ENCODE results near the gene TPM4. TPM values are rescaled to one million over a fixed set of nuclear protein-coding genes. Genes with fewer than 3 reads are reported as not detected.

TPM4 gene
- total RNA-seq, 6 experiments from 2014 or later: 973 to 1,332 (median 1,247) TPM

GRCh38 chr19:16143399-16144215, 67.3 kb downstream of the TPM4 start, which contains the start of gene HSH2D:
Gene HSH2D, plus strand, starts transcription at chr19:16143685. Its CDS starts 5,066 bp downstream, at chr19:16148751.
- Mint-ChIP-seq H3K4me1 (ENCODE audit: low read depth) (no peaks in the 10 kb centered on the region), H3K27me3 (ENCODE audit: insufficient read depth) (peaks cover 12% of the 10 kb centered on the region), H3K27ac (no peak within 1 kb of the TSS), H3K4me3 (no peak within 1 kb of the TSS), H3K9me3 (no peaks in the 10 kb centered on the region), H3K36me3 (ENCODE audit: low read depth) (no peaks in the 10 kb centered on the region)
- TF ChIP-seq CTCF (IDR thresholded peaks at IDR 0.05): no peak
- DNase-seq: no peak

- no peak for TF ChIP-seq CTCF (IDR thresholded peaks at IDR 0.05)
- Mint-ChIP-seq H3K4me1 (ENCODE audit: low read depth) (peaks cover 4% of the 10 kb centered on the region; the same call in 1 of the 2 replicates), H3K36me3 (ENCODE audit: low read depth) (no peaks in the 10 kb centered on the region), H3K27me3 (ENCODE audit: insufficient read depth) (peaks cover 12% of the 10 kb centered on the region), H3K9me3 (no peaks in the 10 kb centered on the region), H3K4me3 (no peak overlapping the region), H3K27ac (no peak overlapping the region)
- DNase-seq: no peak
These were observed 67.9 kb downstream of the TPM4 start for GRCh38 chr19:16144216-16144581.

- Mint-ChIP-seq H3K9me3 (no peaks in the 10 kb centered on the region), H3K27ac (no peak overlapping the region), H3K4me1 (ENCODE audit: low read depth) (peaks cover 6% of the 10 kb centered on the region; the same call in 1 of the 2 replicates), H3K27me3 (ENCODE audit: insufficient read depth) (peaks cover 12% of the 10 kb centered on the region), H3K4me3 (no peak overlapping the region), H3K36me3 (ENCODE audit: low read depth) (no peaks in the 10 kb centered on the region)
- DNase-seq: no peak
- TF ChIP-seq CTCF (IDR thresholded peaks at IDR 0.05): no peak
These were observed 69.8 kb downstream of the TPM4 start for GRCh38 chr19:16146112-16146511.

- no peak for TF ChIP-seq CTCF (IDR thresholded peaks at IDR 0.05)
- no peaks in the 10 kb centered on the region for H3K36me3 Mint-ChIP-seq (ENCODE audit: low read depth)
- no peak for DNase-seq
- H3K4me1 Mint-ChIP-seq (ENCODE audit: low read depth): peaks cover 6% of the 10 kb centered on the region; the same call in 1 of the 2 replicates
- H3K27ac Mint-ChIP-seq: no peak overlapping the region
- H3K4me3 Mint-ChIP-seq: no peak overlapping the region
- peaks cover 16% of the 10 kb centered on the region for H3K27me3 Mint-ChIP-seq (ENCODE audit: insufficient read depth)
- H3K9me3 Mint-ChIP-seq: no peaks in the 10 kb centered on the region
These were observed 72.3 kb downstream of the TPM4 start for GRCh38 chr19:16148443-16149229.

Other genes starting within 250 kb of the TPM4 start
- not detected for gene CYP4F2, start 178.4 kb upstream of the TPM4 start, total RNA-seq (2021; fragmentation: NEBNext Ultra II Directional; extraction: Animal tissue kit (Norgen Biotek cat#: 25700))
- gene CYP4F11, start 142.0 kb upstream of the TPM4 start, total RNA-seq (2021; fragmentation: NEBNext Ultra II Directional; extraction: Animal tissue kit (Norgen Biotek cat#: 25700)): not detected
- gene OR10H4, start 127.5 kb upstream of the TPM4 start, total RNA-seq (2021; fragmentation: NEBNext Ultra II Directional; extraction: Animal tissue kit (Norgen Biotek cat#: 25700)): not detected
- gene RAB8A, start 35.4 kb downstream of the TPM4 start, total RNA-seq (2021; fragmentation: NEBNext Ultra II Directional; extraction: Animal tissue kit (Norgen Biotek cat#: 25700)): 100 to 1,000 TPM in 3 of 6 experiments, 10 to 100 TPM in 3; 93.5 to 103 (median 100) TPM
- not detected for gene HSH2D, start 67.2 kb downstream of the TPM4 start, total RNA-seq (2021; fragmentation: NEBNext Ultra II Directional; extraction: Animal tissue kit (Norgen Biotek cat#: 25700))
- gene CIB3, start 97.0 kb downstream of the TPM4 start, total RNA-seq (2021; fragmentation: NEBNext Ultra II Directional; extraction: Animal tissue kit (Norgen Biotek cat#: 25700)): not detected
- gene FAM32A, start 108.9 kb downstream of the TPM4 start, total RNA-seq (2021; fragmentation: NEBNext Ultra II Directional; extraction: Animal tissue kit (Norgen Biotek cat#: 25700)): 10 to 100 TPM; 77.0 to 81.3 (median 79.6) TPM
- 10 to 100 TPM; 83.1 to 97.6 (median 93.3) TPM for gene AP1M1, start 121.4 kb downstream of the TPM4 start, total RNA-seq (2021; fragmentation: NEBNext Ultra II Directional; extraction: Animal tissue kit (Norgen Biotek cat#: 25700))
- 10 to 100 TPM; 26.4 to 36.8 (median 32.4) TPM for gene KLF2, start 248.3 kb downstream of the TPM4 start, total RNA-seq (2021; fragmentation: NEBNext Ultra II Directional; extraction: Animal tissue kit (Norgen Biotek cat#: 25700))